K562 (cell line): ENCODE results near the gene RPS6KA4. TPM values are rescaled to one million over a fixed set of nuclear protein-coding genes. Genes with fewer than 3 reads are reported as not detected.

Experiments
- EP300 ChIP-seq: IDR thresholded peaks from 2 replicates; pipeline ENCODE4 v1.6.1; 2012; ENCODE audit warnings: low read length, improper control_type of control experiment
- FOXJ3 ChIP-seq: sonication (generic); formaldehyde crosslinking; IDR thresholded peaks from 2 replicates; pipeline ENCODE4 v1.4.0; 2020; ENCODE audit warnings: mild to moderate bottlenecking, missing genetic modification reagents
- FOXP1 ChIP-seq: sonication (generic); formaldehyde crosslinking; IDR thresholded peaks from 2 replicates; pipeline ENCODE4 v1.8.0; 2022; ENCODE audit warnings: mild to moderate bottlenecking, missing genetic modification reagents
- HDAC2 ChIP-seq: fragments of 450-650 bp; IDR thresholded peaks from 2 replicates; pipeline ENCODE4 v1.6.1; 2016; ENCODE audit warnings: mild to moderate bottlenecking
- HNRNPLL ChIP-seq: fragments of 200-400 bp; formaldehyde crosslinking; IDR thresholded peaks from 2 replicates; pipeline ENCODE4 v1.6.1; 2017; ENCODE audit warnings: low read length, low read depth, mild to moderate bottlenecking; ENCODE audit not compliant: poor library complexity, severe bottlenecking
- JUNB ChIP-seq: fragments of 450-650 bp; formaldehyde crosslinking; conservative IDR thresholded peaks from 2 replicates; pipeline ENCODE4 v1.4.0; 2020; ENCODE audit warnings: mild to moderate bottlenecking
- L3MBTL2 ChIP-seq: fragments of 450-650 bp; IDR thresholded peaks from 2 replicates; pipeline ENCODE4 v1.6.1; 2016; ENCODE audit warnings: mild to moderate bottlenecking, moderate library complexity
- MAZ ChIP-seq, 2 experiments: fragments of 450-650 bp in 1 of 2; sonication (generic) in 1 of 2; formaldehyde crosslinking; IDR thresholded peaks in 1 of 2; conservative IDR thresholded peaks in 1 of 2; 2 replicates each; pipeline versions ENCODE4 v1.4.0 to v1.5.0; 2020; ENCODE audit warnings: mild to moderate bottlenecking in 1 of 2, missing genetic modification reagents in 1 of 2
- NONO ChIP-seq, 2 experiments: fragments of 200-400 bp in 1 of 2; fragments of 450-650 bp in 1 of 2; formaldehyde crosslinking in 1 of 2; IDR thresholded peaks; 2 replicates each; pipeline ENCODE4 v1.6.1; 2017; ENCODE audit warnings: low read depth in 2 of 2, mild to moderate bottlenecking in 2 of 2, moderate library complexity in 2 of 2, low read length in 1 of 2
- RNF219 ChIP-seq: fragments of 250-450 bp; sonication (Bioruptor Pico); IDR thresholded peaks from 2 replicates; pipeline ENCODE4 v1.5.0; 2022; ENCODE audit warnings: mild to moderate bottlenecking
- SFPQ ChIP-seq: fragments of 200-400 bp; formaldehyde crosslinking; IDR thresholded peaks from 2 replicates; pipeline ENCODE4 v1.6.1; 2017; ENCODE audit warnings: mild to moderate bottlenecking, low read depth, low read length, moderate library complexity
- U2AF2 ChIP-seq: fragments of 200-400 bp; formaldehyde crosslinking; optimal IDR thresholded peaks from 2 replicates; pipeline ENCODE3; 2017; ENCODE audit warnings: low read depth, mild to moderate bottlenecking, low read length
- ZNF146 ChIP-seq: IDR thresholded peaks from one replicate; pipeline ENCODE4 v1.6.1; 2018; ENCODE audit warnings: missing compliant biosample characterization; ENCODE audit not compliant: unreplicated experiment
- ZNF395 ChIP-seq: fragments of 200-800 bp; sonication (Bioruptor generic); IDR thresholded peaks from 2 replicates; pipeline ENCODE4 v1.6.1; 2017; ENCODE audit warnings: missing genetic modification characterization, missing compliant biosample characterization
- ZNF707 ChIP-seq: fragments of 250-450 bp; sonication (Bioruptor Pico); conservative IDR thresholded peaks from 2 replicates; pipeline ENCODE4 v1.8.0; 2022; ENCODE audit warnings: inconsistent platforms, mild to moderate bottlenecking, moderate library complexity
- polyA plus RNA-seq, 8 experiments: library from polyadenylated mRNA; depleted of rRNA in 4 of 8; stranded (reverse) in 5 of 8; unstranded in 3 of 8; fragments of >200 nt; fragmentation: Nextera tagmentation in 2 of 8; fragmentation: Illumina TruSeq in 1 of 8; extraction: Ambion mirVana in 2 of 8; extraction: Trizol in 1 of 8; gene quantifications; 2 replicates each; pipeline versions ENCODE4 v1.2.1 to v1.2.3, GENCODE V29; 2011 to 2014; ENCODE audit warnings: inconsistent platforms in 1 of 8, missing spikeins in 1 of 8
- total RNA-seq, 7 experiments: library from RNA; depleted of rRNA in 6 of 7; stranded (reverse); fragments of >200 nt in 6 of 7; fragmentation: Illumina TruSeq in 2 of 7; extraction: Trizol in 2 of 7; gene quantifications; 2 replicates each; pipeline versions ENCODE4 v1.2.1 to v1.2.3, GENCODE V29; 2011 to 2021; ENCODE audit warnings: low replicate concordance in 1 of 7
- TF ChIP-seq, protein P1 (sequence below), 3 experiments: fragments of 200-800 bp in 1 of 3; fragments of 250-450 bp in 1 of 3; fragments of 450-650 bp in 1 of 3; sonication (Bioruptor Pico) in 1 of 3; sonication (Bioruptor generic) in 1 of 3; formaldehyde crosslinking in 1 of 3; IDR thresholded peaks; 2 replicates each; pipeline versions ENCODE4 v1.6.1 to v1.8.0; 2016 to 2022; ENCODE audit warnings: mild to moderate bottlenecking in 2 of 3, missing genetic modification characterization in 2 of 3, missing compliant biosample characterization in 1 of 3, moderate library complexity in 1 of 3

Gene RPS6KA4
- total and polyA plus RNA-seq, 9 of the 15 experiments (the other 6 are each of a cell fraction or from before 2014, with no cell fraction given), result 0.15 to 23.8 (median 9.8) TPM

- no peak for TF ChIP-seq SFPQ
- TF ChIP-seq, protein P1, sequence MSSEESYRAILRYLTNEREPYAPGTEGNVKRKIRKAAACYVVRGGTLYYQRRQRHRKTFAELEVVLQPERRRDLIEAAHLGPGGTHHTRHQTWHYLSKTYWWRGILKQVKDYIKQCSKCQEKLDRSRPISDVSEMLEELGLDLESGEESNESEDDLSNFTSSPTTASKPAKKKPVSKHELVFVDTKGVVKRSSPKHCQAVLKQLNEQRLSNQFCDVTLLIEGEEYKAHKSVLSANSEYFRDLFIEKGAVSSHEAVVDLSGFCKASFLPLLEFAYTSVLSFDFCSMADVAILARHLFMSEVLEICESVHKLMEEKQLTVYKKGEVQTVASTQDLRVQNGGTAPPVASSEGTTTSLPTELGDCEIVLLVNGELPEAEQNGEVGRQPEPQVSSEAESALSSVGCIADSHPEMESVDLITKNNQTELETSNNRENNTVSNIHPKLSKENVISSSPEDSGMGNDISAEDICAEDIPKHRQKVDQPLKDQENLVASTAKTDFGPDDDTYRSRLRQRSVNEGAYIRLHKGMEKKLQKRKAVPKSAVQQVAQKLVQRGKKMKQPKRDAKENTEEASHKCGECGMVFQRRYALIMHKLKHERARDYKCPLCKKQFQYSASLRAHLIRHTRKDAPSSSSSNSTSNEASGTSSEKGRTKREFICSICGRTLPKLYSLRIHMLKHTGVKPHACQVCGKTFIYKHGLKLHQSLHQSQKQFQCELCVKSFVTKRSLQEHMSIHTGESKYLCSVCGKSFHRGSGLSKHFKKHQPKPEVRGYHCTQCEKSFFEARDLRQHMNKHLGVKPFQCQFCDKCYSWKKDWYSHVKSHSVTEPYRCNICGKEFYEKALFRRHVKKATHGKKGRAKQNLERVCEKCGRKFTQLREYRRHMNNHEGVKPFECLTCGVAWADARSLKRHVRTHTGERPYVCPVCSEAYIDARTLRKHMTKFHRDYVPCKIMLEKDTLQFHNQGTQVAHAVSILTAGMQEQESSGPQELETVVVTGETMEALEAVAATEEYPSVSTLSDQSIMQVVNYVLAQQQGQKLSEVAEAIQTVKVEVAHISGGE (CRISPR knock-in tag; IDR thresholded peaks at IDR 0.05), result no peak
- no peak for TF ChIP-seq ZNF707
- TF ChIP-seq ZNF395 (CRISPR knock-in tag), result 0 out of 2 replicates have a peak, but pooled peaks have one; percentile 34
- TF ChIP-seq FOXJ3 (CRISPR knock-in tag), result no peak
- TF ChIP-seq EP300, result no peak
- peak; percentile 71 for TF ChIP-seq HNRNPLL
- TF ChIP-seq MAZ (CRISPR knock-in tag; conservative IDR thresholded peaks at IDR 0.05 in 1 of 2, IDR thresholded peaks at IDR 0.05 in 1 of 2), result peak; percentile 54 to 89; a peak in 3 of 4 replicates
- TF ChIP-seq HDAC2, result peak; percentile 17; the same call in 1 of the 2 replicates
- TF ChIP-seq ZNF146, result no peak
- TF ChIP-seq NONO (IDR thresholded peaks at IDR 0.05; ENCODE audit: low read depth in 2 of 2, low read length in 1 of 2), result no peak; a peak in 1 of 4 replicates
- TF ChIP-seq JUNB (CRISPR knock-in tag), result no peak
- TF ChIP-seq U2AF2, result no peak
- TF ChIP-seq RNF219 (CRISPR knock-in tag), result no peak
- TF ChIP-seq L3MBTL2, result no peak; the same call in 1 of the 2 replicates
- no peak for TF ChIP-seq FOXP1 (CRISPR knock-in tag)
These were observed 40.8 kb upstream of the RPS6KA4 start, which contains the start of gene PRDX5 (continued) for GRCh38 chr11:64317961-64318765.
